ENCODE data around the gene TICAM2.

DNA sequence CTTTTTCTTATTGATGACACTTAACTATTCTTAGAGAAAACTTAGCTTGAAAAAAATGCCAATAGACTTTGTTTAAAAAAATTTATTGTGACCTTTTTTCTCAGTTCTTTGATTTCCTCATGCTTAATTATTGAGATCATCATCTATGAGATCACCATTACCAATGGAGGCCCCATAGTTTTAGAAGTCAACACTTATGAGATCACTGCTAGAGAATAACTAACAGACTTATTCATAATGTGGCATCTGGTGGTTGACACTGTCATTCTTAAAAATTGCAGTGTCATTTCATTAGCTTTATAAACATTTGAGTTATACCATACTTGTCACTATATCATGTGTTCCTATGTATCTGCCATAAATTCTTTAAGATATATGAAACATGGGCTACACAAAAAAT is 42.8 kb downstream of the TICAM2 start:
- TF ChIP-seq, protein P1, sequence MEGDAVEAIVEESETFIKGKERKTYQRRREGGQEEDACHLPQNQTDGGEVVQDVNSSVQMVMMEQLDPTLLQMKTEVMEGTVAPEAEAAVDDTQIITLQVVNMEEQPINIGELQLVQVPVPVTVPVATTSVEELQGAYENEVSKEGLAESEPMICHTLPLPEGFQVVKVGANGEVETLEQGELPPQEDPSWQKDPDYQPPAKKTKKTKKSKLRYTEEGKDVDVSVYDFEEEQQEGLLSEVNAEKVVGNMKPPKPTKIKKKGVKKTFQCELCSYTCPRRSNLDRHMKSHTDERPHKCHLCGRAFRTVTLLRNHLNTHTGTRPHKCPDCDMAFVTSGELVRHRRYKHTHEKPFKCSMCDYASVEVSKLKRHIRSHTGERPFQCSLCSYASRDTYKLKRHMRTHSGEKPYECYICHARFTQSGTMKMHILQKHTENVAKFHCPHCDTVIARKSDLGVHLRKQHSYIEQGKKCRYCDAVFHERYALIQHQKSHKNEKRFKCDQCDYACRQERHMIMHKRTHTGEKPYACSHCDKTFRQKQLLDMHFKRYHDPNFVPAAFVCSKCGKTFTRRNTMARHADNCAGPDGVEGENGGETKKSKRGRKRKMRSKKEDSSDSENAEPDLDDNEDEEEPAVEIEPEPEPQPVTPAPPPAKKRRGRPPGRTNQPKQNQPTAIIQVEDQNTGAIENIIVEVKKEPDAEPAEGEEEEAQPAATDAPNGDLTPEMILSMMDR (IDR thresholded peaks at IDR 0.05 in 8 of 11, conservative IDR thresholded peaks at IDR 0.05 in 3 of 11), result no peak
- TF ChIP-seq POLR2AphosphoS5 (IDR thresholded peaks at IDR 0.05), result no peak

Data from spleen (tissue), 7 donors.